GM19099 (cell line): ENCODE results near the gene EED.

ENCODE experiments used
- POLR2A ChIP-seq: IDR thresholded peaks from 3 replicates; pipeline ENCODE4 v1.6.1; 2011; ENCODE audit warnings: low read depth; ENCODE audit not compliant: insufficient read length; ENCODE audit errors: extremely low read depth

EED gene

GRCh38 chr11:86209806-86210657 is 34.5 kb upstream of the EED start:
- TF ChIP-seq POLR2A, result no peak

GRCh38 chr11:86210898-86211297 is 33.7 kb upstream of the EED start:
- no peak for TF ChIP-seq POLR2A

GRCh38 chr11:86211619-86212018 is 32.9 kb upstream of the EED start:
- no peak for TF ChIP-seq POLR2A

- TF ChIP-seq POLR2A, result no peak
Observed at GRCh38 chr11:86212019-86212611, 32.4 kb upstream of the EED start.

GRCh38 chr11:86214710-86215109 is 29.8 kb upstream of the EED start:
- TF ChIP-seq POLR2A, result no peak

GRCh38 chr11:86218125-86219084 is 26.1 kb upstream of the EED start:
- no peak for TF ChIP-seq POLR2A

- no peak for TF ChIP-seq POLR2A
Observed at GRCh38 chr11:86219311-86220193, 25.0 kb upstream of the EED start.

- no peak for TF ChIP-seq POLR2A
Observed at GRCh38 chr11:86220653-86221052, 23.9 kb upstream of the EED start.

GRCh38 chr11:86222081-86222480 is 22.5 kb upstream of the EED start:
- no peak for TF ChIP-seq POLR2A

- no peak for TF ChIP-seq POLR2A
Observed at GRCh38 chr11:86228269-86229038, 16.1 kb upstream of the EED start.

- TF ChIP-seq POLR2A, result no peak
Observed at GRCh38 chr11:86230179-86230804, 14.3 kb upstream of the EED start.

- no peak for TF ChIP-seq POLR2A
Observed at GRCh38 chr11:86230921-86231434, 13.6 kb upstream of the EED start.

- no peak for TF ChIP-seq POLR2A
Observed at GRCh38 chr11:86232556-86232955, 12.0 kb upstream of the EED start.
